Sigmoid colon (tissue), 7 donors: Measurements from ENCODE around the gene TCTN1. TPM values are rescaled to one million over a fixed set of nuclear protein-coding genes. Genes with fewer than 3 reads are reported as not detected.
"Not testable (repeated sequence)": the region's sequence is repeated elsewhere in the genome, so short reads cannot be mapped to it uniquely, and the experiment has no call there.

Experiments used
- DNase-seq: peaks from one replicate; pipeline ENCODE4 v3.0.0-alpha.2; 2019
- H3K27ac ChIP-seq, 4 donors: fragments of 200-600 bp; sonication (generic); one replicate each; pipeline ENCODE4 v1.5.1; 2016 to 2019; ENCODE audit warnings: mild to moderate bottlenecking in 1 of 4
- H3K27me3 ChIP-seq, 3 donors: fragments of 200-600 bp; sonication (generic); one replicate each; pipeline ENCODE4 v1.5.1; 2019; ENCODE audit warnings: mild to moderate bottlenecking in 1 of 3
- H3K36me3 ChIP-seq, 4 donors: fragments of 200-600 bp; sonication (generic); one replicate each; pipeline ENCODE4 v1.5.1; 2016 to 2019
- H3K4me1 ChIP-seq, 4 donors: fragments of 200-600 bp; sonication (generic); one replicate each; pipeline ENCODE4 v1.5.1; 2017 to 2019
- H3K4me3 ChIP-seq, 4 donors: fragments of 200-600 bp; sonication (generic); one replicate each; pipeline ENCODE4 v1.5.1; 2017 to 2019; ENCODE audit warnings: mild to moderate bottlenecking in 2 of 4, moderate library complexity in 1 of 4
- H3K9me3 ChIP-seq, 4 donors: fragments of 200-600 bp in 3 of 4; sonication (generic) in 3 of 4; one replicate each; pipeline versions ENCODE4 v1.5.1 to v1.6.1; 2013 to 2019
- EP300 ChIP-seq, 4 donors: sonication (generic); formaldehyde crosslinking; IDR thresholded peaks; one replicate each; pipeline ENCODE4 v1.6.1; 2017; ENCODE audit warnings: antibody characterized with exemption in 4 of 4
- POLR2A ChIP-seq, 2 donors: fragments of 450-650 bp; IDR thresholded peaks; one replicate each; pipeline ENCODE4 v1.6.1; 2016; ENCODE audit warnings: antibody characterized with exemption in 2 of 2, mild to moderate bottlenecking in 2 of 2, moderate library complexity in 2 of 2
- POLR2AphosphoS5 ChIP-seq, 4 donors: sonication (generic); formaldehyde crosslinking; IDR thresholded peaks; one replicate each; pipeline ENCODE4 v1.6.1; 2017; ENCODE audit warnings: antibody characterized with exemption in 4 of 4
- WGBS, 2 donors: extraction: QIAGEN DNeasy Blood & Tissue Kit; methylation state at CpG; one replicate each; pipeline ENCODE4 v1.1.7; 2013; 5-methylcytosine and 5-hydroxymethylcytosine counted together
- intact Hi-C: fragments of 100-400 bp; cut with DNase I; formaldehyde crosslinking; loops from one replicate; pipeline ENCODE4 v1.15.1; 2023
- polyA plus RNA-seq, 3 donors: library from polyadenylated mRNA; stranded (reverse); fragments of 200-250 nt; gene quantifications; one replicate each; pipeline ENCODE4 v1.2.3, GENCODE V29; 2013
- total RNA-seq, 4 donors: library from RNA; depleted of rRNA; stranded (reverse); fragments of >200 nt; gene quantifications; one replicate each; pipeline ENCODE4 v1.1.0, GENCODE V29; 2016
- TF ChIP-seq, protein P1 (sequence below), 4 experiments: fragments of 450-650 bp in 3 of 4; fragments of 200-600 bp in 1 of 4; IDR thresholded peaks; one replicate each; pipeline ENCODE4 v1.5.1; 2016 to 2019; ENCODE audit warnings: antibody characterized with exemption in 4 of 4, mild to moderate bottlenecking in 3 of 4, moderate library complexity in 2 of 4
- donor health status: healthy with polysubstance abuse.
- donor health status: Bipolar disorder and iron deficiency.
- donor health status: healthy.

The TCTN1 gene
- total and polyA plus RNA-seq, 7 donors = 0.92 to 38.6 (median 34.6) TPM

DNA sequence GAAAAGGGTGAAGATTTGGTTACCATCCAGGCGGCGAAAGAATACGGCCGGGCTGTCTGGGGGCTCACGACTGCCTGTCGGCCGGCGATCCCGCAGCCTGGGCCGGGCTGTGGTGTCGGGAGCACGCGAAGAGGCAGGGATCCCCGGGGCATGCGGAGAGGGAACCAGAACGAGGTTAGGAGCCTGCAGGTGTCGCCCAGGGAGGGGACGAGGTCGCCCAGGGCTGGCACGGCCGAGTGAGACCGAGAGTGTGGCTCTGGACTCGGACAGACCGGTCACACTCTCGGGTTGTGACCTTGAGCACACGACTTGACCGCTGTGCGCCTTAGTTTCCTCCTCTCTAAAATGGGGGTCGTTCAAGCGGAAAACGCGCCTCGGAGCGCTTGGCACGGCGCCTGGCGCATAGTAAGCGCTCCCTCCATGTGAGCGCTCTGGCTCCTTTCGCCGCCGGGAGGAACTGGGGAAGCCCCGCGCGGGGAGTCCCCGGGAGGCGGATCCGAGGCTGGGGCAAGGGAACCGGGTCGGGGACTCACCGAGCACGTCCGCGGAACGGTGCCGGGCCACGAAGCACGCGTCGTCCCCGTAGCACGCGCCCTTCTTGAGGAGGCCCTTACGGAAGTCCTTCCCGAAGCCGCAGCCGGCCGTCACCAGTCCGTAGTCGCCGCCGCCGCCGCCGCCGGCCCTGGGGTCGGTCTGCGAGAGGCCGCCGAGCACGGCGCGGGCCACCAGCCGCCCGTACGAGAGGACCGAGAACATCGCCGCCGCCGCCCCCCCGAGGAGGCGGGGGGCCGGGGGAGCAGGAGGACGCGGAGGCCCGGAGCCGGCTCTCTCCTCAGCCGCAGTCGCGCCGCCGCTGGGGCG is 31.4 kb upstream of the TCTN1 start:
- Histone ChIP-seq H3K36me3 (no peaks in the 10 kb centered on the region), H3K4me3 (peak overlapping the region; percentile 84 to 93 (median 92)), H3K27ac (peak overlapping the region; percentile 95 to 97 (median 96)), H3K27me3 (no peaks in the 10 kb centered on the region), H3K4me1 (peaks cover 0 to 71% (median 68%) of the 10 kb centered on the region in 4 donors), H3K9me3 (no peaks in the 10 kb centered on the region)
- intact Hi-C loops = loop anchor here (5.0 kb wide), 2 partner anchors 40 to 80 kb away; partner anchors contain the start of genes RAD9B and VPS29
- DNase-seq = peak; percentile 82
- no peak for TF ChIP-seq POLR2A (IDR thresholded peaks at IDR 0.05)
- TF ChIP-seq POLR2AphosphoS5 (IDR thresholded peaks at IDR 0.05) = peak in 2 of 4 donors; percentile 45 to 56
- TF ChIP-seq, protein P1, sequence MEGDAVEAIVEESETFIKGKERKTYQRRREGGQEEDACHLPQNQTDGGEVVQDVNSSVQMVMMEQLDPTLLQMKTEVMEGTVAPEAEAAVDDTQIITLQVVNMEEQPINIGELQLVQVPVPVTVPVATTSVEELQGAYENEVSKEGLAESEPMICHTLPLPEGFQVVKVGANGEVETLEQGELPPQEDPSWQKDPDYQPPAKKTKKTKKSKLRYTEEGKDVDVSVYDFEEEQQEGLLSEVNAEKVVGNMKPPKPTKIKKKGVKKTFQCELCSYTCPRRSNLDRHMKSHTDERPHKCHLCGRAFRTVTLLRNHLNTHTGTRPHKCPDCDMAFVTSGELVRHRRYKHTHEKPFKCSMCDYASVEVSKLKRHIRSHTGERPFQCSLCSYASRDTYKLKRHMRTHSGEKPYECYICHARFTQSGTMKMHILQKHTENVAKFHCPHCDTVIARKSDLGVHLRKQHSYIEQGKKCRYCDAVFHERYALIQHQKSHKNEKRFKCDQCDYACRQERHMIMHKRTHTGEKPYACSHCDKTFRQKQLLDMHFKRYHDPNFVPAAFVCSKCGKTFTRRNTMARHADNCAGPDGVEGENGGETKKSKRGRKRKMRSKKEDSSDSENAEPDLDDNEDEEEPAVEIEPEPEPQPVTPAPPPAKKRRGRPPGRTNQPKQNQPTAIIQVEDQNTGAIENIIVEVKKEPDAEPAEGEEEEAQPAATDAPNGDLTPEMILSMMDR (IDR thresholded peaks at IDR 0.05) = no peak
- TF ChIP-seq EP300 (IDR thresholded peaks at IDR 0.05) = no peak
- 0% methylated on average over 104 of the region's 104 CpGs for WGBS, 2 donors

DNA sequence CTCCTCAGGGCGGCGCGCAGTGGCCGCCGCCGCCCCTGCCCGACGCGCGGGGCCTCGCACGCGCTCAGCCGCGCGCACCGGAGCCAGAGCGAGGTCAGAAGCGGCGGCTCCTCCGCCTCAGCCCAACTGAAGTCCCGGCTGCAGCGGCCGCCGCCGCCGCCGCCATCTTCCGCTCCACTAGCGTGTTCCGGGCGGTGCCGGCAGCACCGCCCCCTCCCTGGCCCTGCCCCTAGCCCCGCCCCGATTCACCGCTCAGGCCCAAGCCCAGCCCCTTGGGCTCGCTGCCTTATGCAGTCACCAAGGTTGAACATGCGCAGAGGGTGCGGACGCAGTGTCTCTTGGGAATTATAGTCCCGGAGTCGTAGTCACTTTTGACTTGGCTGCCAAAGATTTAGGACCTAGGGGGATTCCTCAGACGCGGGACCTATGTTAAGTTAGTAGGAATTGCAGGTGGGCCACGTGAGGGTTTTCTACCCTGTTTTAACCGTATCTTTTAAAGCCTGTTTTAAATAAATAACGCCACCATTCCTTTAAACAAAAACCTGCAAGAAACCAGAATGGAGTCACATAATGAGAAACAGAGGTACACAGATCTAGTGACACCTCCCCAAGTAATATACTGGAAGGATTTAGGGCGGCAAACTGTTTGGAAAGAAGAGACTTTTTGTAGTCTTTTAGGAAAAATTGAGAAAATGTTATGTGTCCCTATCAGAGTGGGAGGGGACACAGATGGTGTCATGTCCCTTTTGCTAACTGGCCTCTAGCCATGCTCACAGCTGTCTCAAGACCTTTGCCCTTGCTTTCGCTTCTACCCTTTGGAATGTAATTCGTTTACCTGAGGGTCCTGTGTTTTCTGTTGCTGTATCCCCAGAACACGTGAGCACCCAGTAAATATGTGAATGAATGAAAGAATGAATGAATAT is 30.5 kb upstream of the TCTN1 start, which contains the start of gene PPTC7:
PPTC7 (minus strand) TSS at position 182 of the 923 bp plus-strand sequence. CDS start 287 bp downstream, outside the sequence.
- TF ChIP-seq POLR2A (IDR thresholded peaks at IDR 0.05) (peak in 1 of 2 donors; percentile 58), EP300 (IDR thresholded peaks at IDR 0.05) (no peak), POLR2AphosphoS5 (IDR thresholded peaks at IDR 0.05) (peak; percentile 74 to 92 (median 90))
- TF ChIP-seq, protein P1 (IDR thresholded peaks at IDR 0.05) = no peak
- Histone ChIP-seq H3K4me1 (peaks cover 0 to 62% (median 59%) of the 10 kb centered on the region in 4 donors), H3K27me3 (no peaks in the 10 kb centered on the region), H3K4me3 (peak within 1 kb of the TSS; percentile 84 to 93 (median 92)), H3K27ac (peak within 1 kb of the TSS; percentile 95 to 97 (median 96)), H3K36me3 (no peaks in the 10 kb centered on the region), H3K9me3 (no peaks in the 10 kb centered on the region)
- DNase-seq = peak; percentile 98
- WGBS, 2 donors = 1 to 3% methylated on average over 52 of the region's 52 CpGs
- intact Hi-C loops = loop anchor here (5.0 kb wide), 2 partner anchors 41 to 81 kb away; partner anchors contain the start of genes RAD9B and VPS29

DNA sequence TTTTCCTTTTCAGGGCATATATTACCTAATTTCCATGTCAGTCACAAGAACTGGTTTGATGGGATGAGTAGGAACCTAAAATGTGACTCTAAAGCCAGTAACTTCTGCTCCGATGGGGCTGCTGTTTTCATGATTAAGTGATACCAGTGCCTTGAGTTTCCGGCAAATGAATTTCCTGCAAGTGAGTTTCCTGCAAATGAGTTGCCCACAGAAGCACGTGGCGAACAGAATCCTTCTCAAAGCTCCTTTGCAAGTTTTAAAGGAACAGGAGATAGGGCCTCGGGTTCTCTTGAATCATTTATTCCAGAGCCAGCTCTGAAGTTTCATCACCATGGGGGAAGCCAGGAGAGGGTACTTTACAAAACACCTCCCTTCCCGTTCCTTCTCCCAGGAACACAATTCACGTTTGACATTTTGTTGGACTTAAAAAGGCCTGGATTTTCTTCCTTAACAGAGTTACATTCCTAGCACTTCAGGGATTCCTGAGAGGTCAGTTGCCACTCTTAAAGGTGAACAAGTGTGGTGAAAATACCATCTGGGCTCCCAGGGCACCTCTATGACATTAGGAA is 28.6 kb upstream of the TCTN1 start:
- H3K4me3 ChIP-seq = no peak overlapping the region
- no peaks in the 10 kb centered on the region for H3K36me3 ChIP-seq
- no peak for DNase-seq
- intact Hi-C loops = no loop called here
- no peaks in the 10 kb centered on the region for H3K27me3 ChIP-seq
- no peaks in the 10 kb centered on the region for H3K9me3 ChIP-seq
- peaks cover 0 to 44% (median 41%) of the 10 kb centered on the region in 4 donors for H3K4me1 ChIP-seq
- 30 to 32% methylated on average over 7 of the region's 7 CpGs for WGBS, 2 donors
- peak overlapping the region; percentile 56 to 97 (median 96) for H3K27ac ChIP-seq
- peak in 2 of 4 donors; percentile 27 to 38 for TF ChIP-seq POLR2AphosphoS5 (IDR thresholded peaks at IDR 0.05)
- TF ChIP-seq, protein P1 (IDR thresholded peaks at IDR 0.05) = no peak

DNA sequence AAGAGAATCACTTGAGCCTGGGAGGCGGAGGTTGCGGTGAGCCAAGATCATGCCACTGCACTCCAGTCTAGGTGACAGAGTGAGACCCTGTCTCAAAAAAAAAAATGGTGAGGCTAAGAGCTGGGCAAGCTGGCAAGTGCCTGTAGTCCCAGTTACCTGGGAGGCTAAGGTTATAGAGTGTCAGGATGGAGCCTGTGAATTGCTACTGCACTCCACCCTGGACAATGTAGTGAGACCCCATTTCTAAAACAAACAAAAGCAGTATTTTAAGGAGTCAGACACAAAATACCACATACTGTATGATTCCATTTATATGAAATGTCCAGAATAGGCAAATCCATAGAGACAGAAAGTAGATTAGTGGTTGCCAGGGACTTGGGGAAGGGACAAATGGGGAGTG is 26.8 kb upstream of the TCTN1 start:
- Histone ChIP-seq H3K4me1 (peaks cover 0 to 36% (median 30%) of the 10 kb centered on the region in 4 donors), H3K27ac (peak overlapping the region in 1 of 4 donors; percentile 96)
- H3K4me3 ChIP-seq, DNase-seq, H3K9me3 ChIP-seq, intact Hi-C loops, H3K36me3 ChIP-seq, H3K27me3 ChIP-seq: not testable (repeated sequence)
- 99 to 100% methylated on average over 2 of the region's 2 CpGs for WGBS, 2 donors
